Measurements from ENCODE around the gene OR3A1. TPM values are rescaled to one million over a fixed set of nuclear protein-coding genes. Genes with fewer than 3 reads are reported as not detected.

The OR3A1 gene
- total RNA-seq, 1 experiment from 2014 or later: not detected

GRCh38 chr17:3318336-3318735 lies 20.2 kb upstream of the OR3A1 start:
- Histone ChIP-seq H4K20me1 (ENCODE audit: insufficient read depth) (no peaks in the 10 kb centered on the region), H3K27me3 (ENCODE audit: insufficient read depth, low read depth) (peaks cover 22% of the 10 kb centered on the region), H3K9me3 (ENCODE audit: insufficient read depth, low read depth) (no peaks in the 10 kb centered on the region), H3K27ac (no peak overlapping the region), H3K4me2 (no peak overlapping the region), H3K4me1 (replicated peaks; ENCODE audit: insufficient read depth) (no peaks in the 10 kb centered on the region), H3K4me3 (no peak overlapping the region), H3K9me2 (ENCODE audit: insufficient read depth) (no peaks in the 10 kb centered on the region), H2AFZ (no peak overlapping the region), H3K79me2 (ENCODE audit: low read depth) (no peaks in the 10 kb centered on the region), H3F3A (ENCODE audit: insufficient read depth, low read depth) (no peaks in the 10 kb centered on the region), H3K36me3 (ENCODE audit: low read depth) (no peaks in the 10 kb centered on the region)
- no peak for TF ChIP-seq EZH2 (IDR thresholded peaks at IDR 0.05; ENCODE audit: low read depth)
- no peak for TF ChIP-seq CTCF (conservative IDR thresholded peaks at IDR 0.05)
- BruUV-seq (replicated peaks): no TSS peak
- CTCF ChIA-PET: no interaction called here
- no peak for DNase-seq
- intact Hi-C loops (cut with micrococcal nuclease; ENCODE audit: unreplicated experiment): no loop called here
- POLR2A ChIA-PET (ENCODE audit: unreplicated experiment): no interaction called here

DNA sequence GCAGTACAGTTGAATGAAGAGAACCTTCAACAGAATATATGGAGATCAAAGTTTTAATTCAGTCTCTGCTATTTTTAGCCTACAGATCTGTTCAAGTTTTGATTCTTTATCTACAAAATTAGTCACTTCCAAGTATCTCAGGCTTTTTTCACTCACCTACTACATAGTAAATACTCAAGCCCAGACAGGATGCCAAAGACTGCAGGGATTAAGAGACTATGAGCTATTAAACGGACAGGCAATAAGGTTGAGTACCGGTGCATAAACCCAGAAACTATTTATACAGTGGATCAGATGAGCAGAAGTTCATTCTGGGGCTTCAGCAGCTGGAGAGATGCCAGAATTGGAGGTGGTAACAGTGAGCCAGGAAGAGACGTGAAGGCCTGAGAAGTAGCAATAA lies 18.7 kb upstream of the OR3A1 start:
- POLR2A ChIA-PET (ENCODE audit: unreplicated experiment): no interaction called here
- intact Hi-C loops (cut with micrococcal nuclease; ENCODE audit: unreplicated experiment): no loop called here
- BruUV-seq (replicated peaks): no TSS peak

DNA sequence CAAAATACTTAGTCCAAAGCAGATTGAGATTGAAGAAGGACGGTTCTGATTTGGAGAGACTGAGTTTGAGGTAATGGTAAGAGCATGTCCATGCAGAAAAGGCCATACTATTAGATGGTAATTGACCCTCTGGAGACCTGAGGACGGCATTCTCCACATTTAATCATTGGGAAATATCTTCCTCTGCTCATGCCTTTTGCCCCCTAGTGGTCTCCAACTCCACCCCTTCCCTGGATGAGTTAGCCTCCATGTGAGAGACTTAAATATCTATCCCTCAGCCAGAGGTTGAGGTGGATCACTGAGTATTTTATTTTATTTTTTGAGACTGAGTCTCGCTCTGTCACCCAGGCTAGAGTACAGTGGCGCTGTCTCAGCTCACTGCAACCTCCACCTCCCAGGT lies 10.4 kb upstream of the OR3A1 start:
- no peaks in the 10 kb centered on the region for H3F3A ChIP-seq (ENCODE audit: insufficient read depth, low read depth)
- no peaks in the 10 kb centered on the region for H3K9me2 ChIP-seq (ENCODE audit: insufficient read depth)
- DNase-seq: no peak
- no peak overlapping the region for H3K4me2 ChIP-seq
- no peaks in the 10 kb centered on the region for H3K4me1 ChIP-seq (replicated peaks; ENCODE audit: insufficient read depth)
- BruUV-seq (replicated peaks): no TSS peak
- no peaks in the 10 kb centered on the region; the same call in 1 of the 2 replicates for H4K20me1 ChIP-seq (ENCODE audit: insufficient read depth)
- POLR2A ChIA-PET (ENCODE audit: unreplicated experiment): no interaction called here
- H3K27ac ChIP-seq: no peak overlapping the region
- no peaks in the 10 kb centered on the region for H3K36me3 ChIP-seq (ENCODE audit: low read depth)
- TF ChIP-seq CTCF (conservative IDR thresholded peaks at IDR 0.05) (no peak), EZH2 (IDR thresholded peaks at IDR 0.05; ENCODE audit: low read depth) (no peak)
- no peak overlapping the region for H3K4me3 ChIP-seq
- no peaks in the 10 kb centered on the region for H3K9me3 ChIP-seq (ENCODE audit: insufficient read depth, low read depth)
- CTCF ChIA-PET: no interaction called here
- intact Hi-C loops (cut with micrococcal nuclease; ENCODE audit: unreplicated experiment): no loop called here
- no peak overlapping the region for H2AFZ ChIP-seq
- H3K79me2 ChIP-seq (ENCODE audit: low read depth): no peaks in the 10 kb centered on the region
- H3K27me3 ChIP-seq (ENCODE audit: insufficient read depth, low read depth): peaks cover 74% of the 10 kb centered on the region

More for the DNA sequence above, 18.7 kb upstream of the OR3A1 start:
- TF ChIP-seq CTCF (conservative IDR thresholded peaks at IDR 0.05) (no peak), EZH2 (IDR thresholded peaks at IDR 0.05; ENCODE audit: low read depth) (no peak)
- Histone ChIP-seq H3K9me3 (ENCODE audit: insufficient read depth, low read depth) (no peaks in the 10 kb centered on the region), H3K9me2 (ENCODE audit: insufficient read depth) (no peaks in the 10 kb centered on the region), H3K79me2 (ENCODE audit: low read depth) (no peaks in the 10 kb centered on the region), H3K4me2 (no peak overlapping the region), H3K27me3 (ENCODE audit: insufficient read depth, low read depth) (peaks cover 32% of the 10 kb centered on the region), H4K20me1 (ENCODE audit: insufficient read depth) (no peaks in the 10 kb centered on the region; the same call in 1 of the 2 replicates), H3K36me3 (ENCODE audit: low read depth) (no peaks in the 10 kb centered on the region), H3K4me1 (replicated peaks; ENCODE audit: insufficient read depth) (no peaks in the 10 kb centered on the region), H3K27ac (no peak overlapping the region), H2AFZ (no peak overlapping the region), H3K4me3 (no peak overlapping the region), H3F3A (ENCODE audit: insufficient read depth, low read depth) (no peaks in the 10 kb centered on the region)
- no peak for DNase-seq
- CTCF ChIA-PET: no interaction called here
